Stomach (tissue), 4 donors: ENCODE data around the gene IP6K1.
"Not testable (repeated sequence)": the region's sequence is repeated elsewhere in the genome, so short reads cannot be mapped to it uniquely, and the experiment has no call there.

ENCODE experiments used
- POLR2A ChIP-seq, 4 donors: fragments of 450-650 bp; IDR thresholded peaks; one replicate each; pipeline ENCODE4 v1.6.1; 2016; ENCODE audit warnings: antibody characterized with exemption in 4 of 4, control low read depth in 2 of 4, mild to moderate bottlenecking in 1 of 4, moderate library complexity in 1 of 4
- POLR2AphosphoS5 ChIP-seq, 3 donors: sonication (generic); formaldehyde crosslinking; IDR thresholded peaks; one replicate each; pipeline ENCODE4 v1.6.1; 2016; ENCODE audit warnings: antibody characterized with exemption in 3 of 3
- TF ChIP-seq, protein P1 (sequence below), 7 experiments: fragments of 450-650 bp in 4 of 7; fragments of 200-600 bp in 3 of 7; sonication (generic) in 3 of 7; IDR thresholded peaks; one replicate each; pipeline ENCODE4 v1.5.1; 2016 to 2019; ENCODE audit warnings: antibody characterized with exemption in 7 of 7, control low read depth in 2 of 7, mild to moderate bottlenecking in 1 of 7

DNA sequence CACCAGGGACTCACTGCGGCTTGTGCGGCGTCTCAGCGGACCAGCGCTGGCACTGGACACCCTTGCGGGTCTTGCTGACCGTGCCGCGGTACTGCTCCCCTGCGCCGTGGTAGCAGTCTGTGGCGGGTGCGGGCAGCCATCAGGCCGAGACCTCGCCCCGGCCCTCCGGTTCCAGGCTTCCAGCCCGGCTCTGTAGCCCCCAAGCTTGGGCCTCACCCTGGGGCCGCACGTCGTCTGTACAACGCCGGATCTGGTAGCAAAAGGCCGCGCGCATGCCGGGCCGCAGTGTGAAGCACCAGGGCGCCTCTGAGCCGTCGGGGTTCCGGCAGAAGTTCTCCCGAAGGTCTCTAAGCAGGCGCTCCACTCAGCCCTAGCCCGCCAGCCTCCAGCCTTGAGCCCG is 100.5 kb downstream of the IP6K1 start:
- TF ChIP-seq, protein P1, sequence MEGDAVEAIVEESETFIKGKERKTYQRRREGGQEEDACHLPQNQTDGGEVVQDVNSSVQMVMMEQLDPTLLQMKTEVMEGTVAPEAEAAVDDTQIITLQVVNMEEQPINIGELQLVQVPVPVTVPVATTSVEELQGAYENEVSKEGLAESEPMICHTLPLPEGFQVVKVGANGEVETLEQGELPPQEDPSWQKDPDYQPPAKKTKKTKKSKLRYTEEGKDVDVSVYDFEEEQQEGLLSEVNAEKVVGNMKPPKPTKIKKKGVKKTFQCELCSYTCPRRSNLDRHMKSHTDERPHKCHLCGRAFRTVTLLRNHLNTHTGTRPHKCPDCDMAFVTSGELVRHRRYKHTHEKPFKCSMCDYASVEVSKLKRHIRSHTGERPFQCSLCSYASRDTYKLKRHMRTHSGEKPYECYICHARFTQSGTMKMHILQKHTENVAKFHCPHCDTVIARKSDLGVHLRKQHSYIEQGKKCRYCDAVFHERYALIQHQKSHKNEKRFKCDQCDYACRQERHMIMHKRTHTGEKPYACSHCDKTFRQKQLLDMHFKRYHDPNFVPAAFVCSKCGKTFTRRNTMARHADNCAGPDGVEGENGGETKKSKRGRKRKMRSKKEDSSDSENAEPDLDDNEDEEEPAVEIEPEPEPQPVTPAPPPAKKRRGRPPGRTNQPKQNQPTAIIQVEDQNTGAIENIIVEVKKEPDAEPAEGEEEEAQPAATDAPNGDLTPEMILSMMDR (IDR thresholded peaks at IDR 0.05), result not testable (repeated sequence)
- TF ChIP-seq POLR2A, POLR2AphosphoS5 (IDR thresholded peaks at IDR 0.05): not testable (repeated sequence)
